ENCODE data around the gene LAMA5. TPM values are rescaled to one million over a fixed set of nuclear protein-coding genes. Genes with fewer than 3 reads are reported as not detected.
A peak's percentile ranks its signal among the peaks of the same experiment; 100 is the strongest.

The LAMA5 gene
- total RNA-seq, 1 donor from 2014 or later, result 90.5 TPM

GRCh38 chr20:62273416-62273815, 93.7 kb downstream of the LAMA5 start:
- DNase-seq (ENCODE audit: low read depth), result no peak

- DNase-seq (ENCODE audit: low read depth), result no peak
Observed at GRCh38 chr20:62272200-62272599, 94.9 kb downstream of the LAMA5 start.

GRCh38 chr20:62269871-62270270, 97.2 kb downstream of the LAMA5 start:
- DNase-seq (ENCODE audit: low read depth), result no peak

DNA sequence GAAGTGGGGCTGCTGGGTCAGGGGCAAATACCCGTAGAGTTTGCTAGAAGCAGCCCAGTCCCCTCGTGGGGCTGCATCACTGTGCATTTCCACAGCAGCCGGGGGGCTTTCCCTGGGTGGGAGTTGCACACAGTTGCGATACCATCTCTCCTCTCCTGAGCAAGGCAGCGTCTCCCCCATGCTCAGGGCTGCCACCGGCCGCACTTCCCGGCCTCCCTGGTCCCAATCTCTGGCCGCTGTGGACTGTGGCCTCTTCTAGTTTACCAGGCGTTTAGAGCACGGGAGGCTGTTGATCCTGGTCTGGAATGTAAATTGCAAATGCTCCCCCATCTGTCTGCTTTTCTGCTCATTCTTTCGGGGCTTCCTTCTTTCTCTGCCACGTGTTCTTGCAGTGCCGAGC, 97.7 kb downstream of the LAMA5 start:
- no peak for DNase-seq (ENCODE audit: low read depth)

DNA sequence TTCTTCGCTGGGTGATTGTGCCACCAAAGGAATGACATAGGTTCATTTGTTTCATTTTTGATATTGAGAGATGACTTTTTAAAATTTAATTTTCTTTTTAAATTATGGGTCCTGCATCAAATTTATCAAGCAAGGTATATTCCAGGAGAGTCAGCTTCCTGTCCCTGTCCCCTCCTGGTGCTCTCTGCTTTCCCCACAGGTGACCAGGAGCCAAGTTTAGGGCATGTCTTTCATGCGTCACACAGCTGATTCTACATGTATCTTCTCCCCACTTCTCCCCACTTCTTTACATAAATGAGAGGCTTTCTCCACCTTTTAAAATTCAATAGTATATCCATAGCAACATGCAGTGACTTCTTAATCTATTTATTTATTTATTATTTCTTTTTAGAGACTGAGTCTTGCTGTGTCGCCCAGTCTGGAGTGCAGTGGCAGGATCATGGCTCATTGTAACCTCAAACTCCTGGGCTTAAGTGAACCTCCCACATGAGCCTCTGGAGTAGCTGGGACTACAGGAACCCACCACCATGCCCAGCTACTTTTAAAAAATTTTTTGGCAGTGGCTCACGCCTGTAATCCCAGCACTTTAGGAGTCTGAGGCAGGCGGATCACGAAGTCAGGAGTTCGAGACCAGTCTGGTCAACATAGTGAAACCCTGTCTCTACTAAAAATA, 98.7 kb downstream of the LAMA5 start:
- no peak for DNase-seq (ENCODE audit: low read depth)

DNA sequence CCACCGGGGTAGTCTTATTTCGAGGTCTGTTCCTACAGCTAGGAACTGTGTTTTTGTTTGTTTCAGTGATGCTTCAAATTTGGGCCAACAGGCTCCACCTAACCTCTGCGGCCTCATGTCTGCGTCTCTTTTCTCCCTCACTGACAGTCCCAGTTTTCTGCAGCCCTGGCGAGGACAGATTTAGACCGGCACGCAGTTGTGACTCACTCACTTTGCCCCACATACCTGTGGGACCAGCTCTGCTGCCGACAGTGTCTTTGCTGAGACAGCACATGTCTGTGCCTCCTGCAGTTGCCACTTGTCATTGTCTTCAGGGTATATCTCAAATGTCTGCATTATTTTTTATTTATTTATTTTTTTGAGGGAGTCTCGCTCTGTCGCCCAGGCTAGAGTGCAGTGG, 99.6 kb downstream of the LAMA5 start:
- peak; percentile 83 for DNase-seq (ENCODE audit: low read depth)

DNA sequence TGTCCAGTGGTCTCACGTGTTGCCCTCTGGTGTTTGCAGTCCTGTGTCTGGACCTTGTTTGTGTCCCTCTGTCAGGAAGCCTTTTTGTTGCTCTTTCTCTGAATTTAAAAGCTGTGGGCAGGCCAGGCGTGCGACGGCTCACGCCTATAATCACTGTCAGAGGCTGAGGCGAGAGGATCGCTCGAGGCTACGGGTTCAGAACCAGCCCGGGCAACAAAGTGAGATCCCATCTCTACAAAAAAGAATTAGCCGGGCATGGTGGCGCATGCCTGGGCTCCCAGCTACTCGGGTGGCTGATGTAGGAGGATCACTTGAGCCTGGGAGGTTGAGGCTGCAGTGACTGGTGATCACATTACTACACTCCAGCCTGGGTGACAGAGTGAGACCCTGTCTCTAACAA, 100.3 kb downstream of the LAMA5 start:
- no peak for DNase-seq (ENCODE audit: low read depth)

GRCh38 chr20:62266340-62266739, 100.8 kb downstream of the LAMA5 start:
- no peak for DNase-seq (ENCODE audit: low read depth)

DNA sequence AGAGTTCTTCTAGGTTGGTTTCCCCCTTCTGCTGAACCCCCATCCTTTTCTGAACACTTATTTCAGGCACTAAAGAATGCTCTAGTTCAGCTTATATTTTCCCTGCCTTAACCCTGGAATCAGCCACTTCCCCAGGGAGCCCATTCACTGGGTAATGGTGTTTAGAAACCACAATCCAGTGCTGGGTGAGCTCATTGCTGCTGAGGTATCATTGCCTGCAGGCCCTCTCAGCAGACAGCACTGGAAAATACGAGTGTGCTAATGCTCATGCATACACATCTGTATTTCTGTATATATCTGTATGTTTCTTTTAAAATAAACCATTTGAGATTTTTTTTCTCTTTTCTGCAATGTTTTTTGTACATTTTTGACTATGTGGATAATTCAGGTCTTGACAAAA, 101.7 kb downstream of the LAMA5 start:
- DNase-seq (ENCODE audit: low read depth), result no peak

DNA sequence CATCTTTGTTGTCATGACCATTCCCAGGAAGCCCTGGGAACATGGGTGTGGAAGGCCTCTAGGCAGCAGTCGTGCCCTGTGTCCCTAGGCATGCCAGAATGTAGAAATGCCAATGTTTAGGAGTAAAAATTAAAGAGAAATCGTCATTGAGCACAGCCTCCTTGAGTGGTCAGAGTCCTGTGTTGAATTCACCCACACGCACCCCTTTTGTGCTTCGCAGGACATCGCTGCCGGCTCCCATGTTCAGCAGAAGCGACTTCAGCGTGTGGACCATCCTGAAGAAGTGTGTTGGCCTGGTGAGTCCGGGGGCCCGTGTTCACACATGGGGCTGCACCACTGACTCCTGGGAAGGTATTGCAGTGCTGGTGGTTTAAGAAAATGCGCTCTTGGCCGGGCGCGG, 103.7 kb downstream of the LAMA5 start:
- DNase-seq (ENCODE audit: low read depth), result no peak

DNA sequence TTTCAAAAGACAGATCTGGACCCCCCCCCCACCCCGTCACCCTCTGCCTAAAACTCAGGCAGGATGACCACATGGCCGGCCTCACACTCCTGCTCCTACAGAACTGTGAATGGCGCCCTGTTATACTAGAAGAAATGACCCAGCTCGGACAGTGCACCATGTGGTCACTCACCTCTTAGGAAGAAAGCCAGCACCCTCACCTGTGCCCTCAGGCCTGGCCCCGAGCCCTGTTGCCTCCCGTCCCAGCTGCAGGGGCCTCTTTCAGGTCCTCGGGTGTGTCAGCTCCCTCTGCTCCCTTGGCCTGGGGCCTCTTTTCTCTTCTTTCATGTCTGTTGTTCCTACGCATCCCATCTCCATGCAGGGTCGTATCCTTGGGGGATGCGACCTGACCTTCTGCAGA, 105.0 kb downstream of the LAMA5 start:
- no peak for DNase-seq (ENCODE audit: low read depth)

GRCh38 chr20:62259294-62259565, 107.9 kb downstream of the LAMA5 start:
- no peak for DNase-seq (ENCODE audit: low read depth)

Small RNAs within 50 kb of the gene (microRNA-seq; reads per million reads assigned to microRNA genes)
- gene MIR4758, result not detected

Other genes with a start within 250 kb of the LAMA5 start
- 84.8 and 93.7 TPM in 2 replicates for gene LSM14B, start 244.8 kb downstream of the LAMA5 start, total RNA-seq
- 334 and 371 TPM in 2 replicates for gene PSMA7, start 223.9 kb downstream of the LAMA5 start, total RNA-seq
- gene SS18L1, start 223.5 kb downstream of the LAMA5 start, total RNA-seq, result 19.3 and 22.6 TPM in 2 replicates
- gene MTG2, start 184.3 kb downstream of the LAMA5 start, total RNA-seq, result 35.1 and 39.5 TPM in 2 replicates
- gene HRH3, start 147.0 kb downstream of the LAMA5 start, total RNA-seq, result 0.08 TPM in 1 of 2 replicates, not detected in the other
- gene OSBPL2, start 128.8 kb downstream of the LAMA5 start, total RNA-seq, result 24.5 and 30.2 TPM in 2 replicates
- 144 and 156 TPM in 2 replicates for gene ADRM1, start 64.3 kb downstream of the LAMA5 start, total RNA-seq
- gene RPS21, start 19.8 kb upstream of the LAMA5 start, total RNA-seq, result 610 and 2,016 TPM in 2 replicates
- gene CABLES2, start 40.0 kb upstream of the LAMA5 start, total RNA-seq, result 3.8 and 4.4 TPM in 2 replicates
- 0.05 and 0.10 TPM in 2 replicates for gene RBBP8NL, start 60.2 kb upstream of the LAMA5 start, total RNA-seq
- not detected in 2 replicates for gene GATA5, start 108.7 kb upstream of the LAMA5 start, total RNA-seq

All from myocyte (in vitro differentiated cells).